NCI-H146 treated with DMSO at 0.1 percent for 48 hours (cell line): ENCODE results near the gene INAVA.
A peak's percentile ranks its signal among the peaks of the same experiment; 100 is the strongest.

Experiments used
- DNase-seq: peaks from one replicate; lab custom pipeline; 2025; ENCODE audit not compliant: unreplicated experiment; lab: John Stamatoyannopoulos, UW

INAVA gene

GRCh38 chr1:200875416-200875815 lies 19.3 kb upstream of the INAVA start:
- no peak for DNase-seq

- no peak for DNase-seq
Observed at GRCh38 chr1:200877010-200877409, 17.7 kb upstream of the INAVA start.

- no peak for DNase-seq
Observed at GRCh38 chr1:200877839-200878551, 16.7 kb upstream of the INAVA start.

GRCh38 chr1:200880212-200880611 lies 14.5 kb upstream of the INAVA start:
- peak; percentile 83 for DNase-seq

- DNase-seq: no peak
Observed at GRCh38 chr1:200883118-200883517, 11.6 kb upstream of the INAVA start.

GRCh38 chr1:200885623-200886402 lies 8.9 kb upstream of the INAVA start:
- no peak for DNase-seq

- no peak for DNase-seq
Observed at GRCh38 chr1:200886594-200886993, 8.1 kb upstream of the INAVA start.

- no peak for DNase-seq
Observed at GRCh38 chr1:200887036-200887435, 7.7 kb upstream of the INAVA start.

- no peak for DNase-seq
Observed at GRCh38 chr1:200887772-200888348, 6.8 kb upstream of the INAVA start.

GRCh38 chr1:200888349-200888838 lies 6.3 kb upstream of the INAVA start:
- no peak for DNase-seq

GRCh38 chr1:200889571-200889970 lies 5.1 kb upstream of the INAVA start:
- DNase-seq: no peak

GRCh38 chr1:200890027-200890426 lies 4.7 kb upstream of the INAVA start:
- no peak for DNase-seq

GRCh38 chr1:200890818-200891773 lies 3.6 kb upstream of the INAVA start:
- DNase-seq: no peak

GRCh38 chr1:200891774-200892157 lies 2.9 kb upstream of the INAVA start:
- DNase-seq: no peak

- no peak for DNase-seq
Observed at GRCh38 chr1:200892546-200892945, 2.2 kb upstream of the INAVA start.

- DNase-seq: no peak
Observed at GRCh38 chr1:200892958-200893357, 1.7 kb upstream of the INAVA start.

- no peak for DNase-seq
Observed at GRCh38 chr1:200893411-200893901, 1.2 kb upstream of the INAVA start.

GRCh38 chr1:200895443-200895789 lies 716 bp downstream of the INAVA start:
- DNase-seq: no peak

- no peak for DNase-seq
Observed at GRCh38 chr1:200895801-200896530, 1.3 kb downstream of the INAVA start.

- DNase-seq: no peak
Observed at GRCh38 chr1:200896531-200897196, 2.0 kb downstream of the INAVA start.
